H1 (cell line): Measurements from ENCODE around the gene MRPL16. TPM values are rescaled to one million over a fixed set of nuclear protein-coding genes. Genes with fewer than 3 reads are reported as not detected.

ENCODE experiments used
- CTCF ChIA-PET: fragments of 300-600 bp; sonication (Branson Sonifier 250); formaldehyde crosslinking; loops from one replicate; lab custom pipeline; 2021; ENCODE audit not compliant: partially characterized antibody; lab: Charles Lee
- POLR2A ChIA-PET: fragments of 300-600 bp; sonication (Branson Sonifier 250); formaldehyde crosslinking; loops from one replicate; lab custom pipeline; 2021; ENCODE audit warnings: inconsistent platforms; ENCODE audit not compliant: partially characterized antibody; lab: Charles Lee
- DNase-seq, 2 experiments: peaks; one replicate each; pipeline versions ENCODE4 v3.0.0 to v3.0.0-alpha.2; 2010 to 2022; ENCODE audit warnings: low spot score in 2 of 2, low read depth in 1 of 2, mixed read lengths in 1 of 2
- FAIRE-seq: peaks from 2 replicates; lab custom pipeline; 2011; peaks lifted over from hg19 to GRCh38; lab: Jason Lieb, UNC
- H2AFZ ChIP-seq: 2 replicates; pipeline ENCODE4 v1.8.1; 2012; ENCODE audit warnings: low read length, inconsistent platforms
- H2AK5ac ChIP-seq: 2 replicates; pipeline ENCODE4 v1.6.1; 2013; ENCODE audit warnings: low read depth, low read length
- H2BK120ac ChIP-seq: replicated peaks from 2 replicates; pipeline ENCODE3; 2013; ENCODE audit warnings: low read depth, low read length, inconsistent platforms
- H2BK12ac ChIP-seq: 2 replicates; pipeline ENCODE4 v1.6.1; 2013; ENCODE audit warnings: low read depth, low read length
- H2BK15ac ChIP-seq: 2 replicates; pipeline ENCODE4 v1.6.1; 2013; ENCODE audit warnings: low read length
- H2BK20ac ChIP-seq: 2 replicates; pipeline ENCODE4 v1.6.1; 2013; ENCODE audit warnings: low read length
- H2BK5ac ChIP-seq: 2 replicates; pipeline ENCODE4 v1.6.1; 2013; ENCODE audit warnings: low read depth, low read length
- H3K14ac ChIP-seq: 2 replicates; pipeline ENCODE4 v1.6.1; 2013; ENCODE audit warnings: inconsistent platforms; ENCODE audit not compliant: insufficient read length
- H3K18ac ChIP-seq: 2 replicates; pipeline ENCODE4 v1.6.1; 2013; ENCODE audit warnings: low read length; ENCODE audit errors: extremely low read depth
- H3K23ac ChIP-seq: 2 replicates; pipeline ENCODE4 v1.6.1; 2013; ENCODE audit warnings: inconsistent platforms; ENCODE audit not compliant: insufficient read length
- H3K23me2 ChIP-seq: 2 replicates; pipeline ENCODE4 v1.6.1; 2013; ENCODE audit warnings: low read depth, low read length
- H3K27ac ChIP-seq: 2 replicates; pipeline ENCODE4 v1.6.1; 2011; ENCODE audit warnings: low read depth, low read length, inconsistent platforms
- H3K27me3 ChIP-seq, 4 experiments: replicated peaks in 1 of 4; 1 replicate in 1 of 4; 2 replicates in 3 of 4; pipeline versions ENCODE4 v1.6.1 to v1.8.1; 2011 to 2013; ENCODE audit warnings: low read length in 3 of 4, mild to moderate bottlenecking in 3 of 4, inconsistent platforms in 2 of 4, mixed read lengths in 2 of 4, moderate library complexity in 1 of 4; ENCODE audit not compliant: control insufficient read depth in 3 of 4, insufficient read depth in 3 of 4; ENCODE audit errors: extremely low read depth in 1 of 4
- H3K36me3 ChIP-seq, 4 experiments: 2 replicates each; pipeline versions ENCODE4 v1.6.1 to v1.8.1; 2011 to 2013; ENCODE audit warnings: mild to moderate bottlenecking in 4 of 4, low read length in 3 of 4, moderate library complexity in 2 of 4, control low read depth in 1 of 4, inconsistent platforms in 1 of 4; ENCODE audit not compliant: insufficient read depth in 4 of 4, control insufficient read depth in 2 of 4
- H3K4ac ChIP-seq: replicated peaks from 2 replicates; pipeline ENCODE3; 2013; ENCODE audit warnings: low read length, low read depth, mixed read lengths, inconsistent platforms; ENCODE audit not compliant: insufficient read length
- H3K4me1 ChIP-seq, 4 experiments: replicated peaks in 1 of 4; 1 replicate in 1 of 4; 2 replicates in 3 of 4; pipeline versions ENCODE4 v1.6.1 to v1.8.1; 2011 to 2013; ENCODE audit warnings: low read length in 3 of 4, inconsistent platforms in 2 of 4, mixed read lengths in 1 of 4; ENCODE audit not compliant: insufficient read depth in 4 of 4, control insufficient read depth in 3 of 4
- H3K4me2 ChIP-seq, 2 experiments: 2 replicates each; pipeline versions ENCODE4 v1.6.1 to v1.8.1; 2011 to 2013; ENCODE audit warnings: low read depth in 2 of 2, low read length in 2 of 2, control low read depth in 1 of 2, inconsistent platforms in 1 of 2, mild to moderate bottlenecking in 1 of 2; ENCODE audit not compliant: insufficient read depth in 1 of 2
- H3K4me3 ChIP-seq, 4 experiments: fragments of 200-600, 300-600 bp in 1 of 4; sonication (generic), shearing (Covaris generic), sonication (Bioruptor Twin) in 1 of 4; 2 replicates each; pipeline versions ENCODE4 v1.5.1 to v1.8.1; 2011 to 2016; ENCODE audit warnings: low read length in 4 of 4, low read depth in 3 of 4, control low read depth in 2 of 4, inconsistent platforms in 2 of 4, mild to moderate bottlenecking in 2 of 4, mixed read lengths in 1 of 4, moderate library complexity in 1 of 4; ENCODE audit not compliant: insufficient read depth in 2 of 4; ENCODE audit errors: extremely low read depth in 1 of 4
- H3K56ac ChIP-seq: replicated peaks from 2 replicates; pipeline ENCODE3; 2013; ENCODE audit warnings: low read depth, mild to moderate bottlenecking, mixed read lengths, low read length, inconsistent platforms; ENCODE audit not compliant: insufficient read length
- H3K79me1 ChIP-seq: 2 replicates; pipeline ENCODE4 v1.6.1; 2013; ENCODE audit warnings: low read depth, low read length, control low read depth
- H3K79me2 ChIP-seq, 2 experiments: 2 replicates each; pipeline versions ENCODE4 v1.6.1 to v1.8.1; 2012 to 2013; ENCODE audit warnings: low read length in 2 of 2, mild to moderate bottlenecking in 2 of 2, inconsistent platforms in 1 of 2; ENCODE audit not compliant: insufficient read depth in 2 of 2, control insufficient read depth in 1 of 2
- H3K9ac ChIP-seq, 4 experiments: replicated peaks in 1 of 4; 1 replicate in 1 of 4; 2 replicates in 3 of 4; pipeline versions ENCODE4 v1.6.1 to v1.8.1; 2011 to 2013; ENCODE audit warnings: low read depth in 3 of 4, low read length in 3 of 4, control low read depth in 2 of 4, mild to moderate bottlenecking in 2 of 4, moderate library complexity in 2 of 4, inconsistent platforms in 1 of 4; ENCODE audit errors: extremely low read depth in 1 of 4
- H3K9me3 ChIP-seq, 2 experiments: 2 replicates each; pipeline versions ENCODE4 v1.6.1 to v1.8.1; 2012 to 2013; ENCODE audit warnings: mild to moderate bottlenecking in 2 of 2, moderate library complexity in 2 of 2, control low read depth in 1 of 2, inconsistent platforms in 1 of 2, low read depth in 1 of 2, low read length in 1 of 2, mixed read lengths in 1 of 2; ENCODE audit not compliant: insufficient read depth in 2 of 2
- H4K20me1 ChIP-seq, 2 experiments: replicated peaks in 1 of 2; 2 replicates each; pipeline versions ENCODE3 to v1.8.1; 2011 to 2013; ENCODE audit warnings: inconsistent platforms in 2 of 2, low read length in 2 of 2, mild to moderate bottlenecking in 1 of 2; ENCODE audit not compliant: insufficient read depth in 2 of 2, control insufficient read depth in 1 of 2
- H4K5ac ChIP-seq: 2 replicates; pipeline ENCODE4 v1.6.1; 2013; ENCODE audit warnings: low read length, low read depth, mixed read lengths, inconsistent platforms; ENCODE audit not compliant: insufficient read length
- H4K8ac ChIP-seq: 2 replicates; pipeline ENCODE4 v1.8.0; 2013; ENCODE audit warnings: mild to moderate bottlenecking, moderate library complexity, low read length, inconsistent platforms; ENCODE audit not compliant: insufficient read depth; ENCODE audit errors: extremely low read depth
- H4K91ac ChIP-seq: replicated peaks from 2 replicates; pipeline ENCODE3; 2013; ENCODE audit warnings: low read length, mixed read lengths, inconsistent platforms; ENCODE audit not compliant: insufficient read length
- JUN ChIP-seq: IDR thresholded peaks from 2 replicates; pipeline ENCODE4 v1.6.1; 2011; ENCODE audit warnings: low read depth, mild to moderate bottlenecking, improper control_type of control experiment, low read length
- KDM5A ChIP-seq: fragments of 200-600 bp; IDR thresholded peaks from 2 replicates; pipeline ENCODE4 v1.7.1; 2012; ENCODE audit warnings: mild to moderate bottlenecking, low read length, inconsistent platforms, mixed read lengths
- POU5F1 ChIP-seq: IDR thresholded peaks from 2 replicates; pipeline ENCODE4 v1.6.1; 2011; ENCODE audit warnings: low read depth, mild to moderate bottlenecking, low read length, moderate library complexity
- RAD21 ChIP-seq, 2 experiments: IDR thresholded peaks in 1 of 2; conservative IDR thresholded peaks in 1 of 2; 2 replicates each; pipeline ENCODE4 v1.6.1; 2011; ENCODE audit warnings: low read depth in 2 of 2, low read length in 2 of 2, improper control_type of control experiment in 1 of 2, inconsistent platforms in 1 of 2, mild to moderate bottlenecking in 1 of 2, moderate library complexity in 1 of 2
- SIX5 ChIP-seq: IDR thresholded peaks from 2 replicates; pipeline ENCODE4 v1.6.1; 2011; ENCODE audit warnings: mild to moderate bottlenecking, low read depth, low read length
- WGBS, 2 experiments: shearing (Covaris generic) in 1 of 2; methylation state at CpG; one replicate each; pipeline versions ENCODE4 v1.1.6 to v1.1.7; 2013 to 2015; ENCODE audit warnings: low lambda C conversion rate in 2 of 2, mixed read lengths in 2 of 2, inconsistent platforms in 1 of 2, low coverage in 1 of 2, missing lambda C conversion rate in 1 of 2; ENCODE audit not compliant: insufficient replicate concordance in 2 of 2, insufficient coverage in 1 of 2, insufficient read length in 1 of 2; ENCODE audit errors: extremely low coverage in 1 of 2, missing lambda C conversion rate in 1 of 2; 5-methylcytosine and 5-hydroxymethylcytosine counted together
- polyA plus RNA-seq, 7 experiments: library from polyadenylated mRNA; depleted of rRNA in 3 of 7; stranded (reverse) in 5 of 7; unstranded in 2 of 7; fragments of >200 nt in 5 of 7; fragments of 200-250 nt in 2 of 7; gene quantifications; 1 replicate in 5 of 7; 2 replicates in 1 of 7; 4 replicates in 1 of 7; pipeline versions ENCODE4 v1.2.1 to v1.2.3, GENCODE V29; 2011 to 2013; ENCODE audit warnings: missing spikeins in 2 of 7, mixed read lengths in 2 of 7
- total RNA-seq: library from RNA; stranded (reverse); fragmentation: NEBNext Ultra II Directional; extraction: Animal tissue kit (Norgen Biotek cat#: 25700); gene quantifications from 2 replicates; pipeline ENCODE4 v1.2.1, GENCODE V29; 2021
- TF ChIP-seq, protein P1 (sequence below): IDR thresholded peaks from 2 replicates; pipeline ENCODE4 v1.6.1; 2012; ENCODE audit warnings: inconsistent platforms
- TF ChIP-seq, protein P2 (sequence below), 3 experiments: IDR thresholded peaks; 1 replicate in 2 of 3; 2 replicates in 1 of 3; pipeline versions ENCODE4 v1.5.1 to v1.6.1; 2011; ENCODE audit warnings: low read length in 3 of 3, mild to moderate bottlenecking in 3 of 3, inconsistent platforms in 2 of 3, low read depth in 1 of 3, moderate library complexity in 1 of 3; ENCODE audit not compliant: insufficient read depth in 1 of 3; ENCODE audit errors: control extremely low read depth in 1 of 3

The MRPL16 gene
- total and polyA plus RNA-seq, 2 of the 8 experiments (the other 6 are each of a cell fraction or from before 2014, with no cell fraction given) = 69.2 to 79.8 TPM

DNA sequence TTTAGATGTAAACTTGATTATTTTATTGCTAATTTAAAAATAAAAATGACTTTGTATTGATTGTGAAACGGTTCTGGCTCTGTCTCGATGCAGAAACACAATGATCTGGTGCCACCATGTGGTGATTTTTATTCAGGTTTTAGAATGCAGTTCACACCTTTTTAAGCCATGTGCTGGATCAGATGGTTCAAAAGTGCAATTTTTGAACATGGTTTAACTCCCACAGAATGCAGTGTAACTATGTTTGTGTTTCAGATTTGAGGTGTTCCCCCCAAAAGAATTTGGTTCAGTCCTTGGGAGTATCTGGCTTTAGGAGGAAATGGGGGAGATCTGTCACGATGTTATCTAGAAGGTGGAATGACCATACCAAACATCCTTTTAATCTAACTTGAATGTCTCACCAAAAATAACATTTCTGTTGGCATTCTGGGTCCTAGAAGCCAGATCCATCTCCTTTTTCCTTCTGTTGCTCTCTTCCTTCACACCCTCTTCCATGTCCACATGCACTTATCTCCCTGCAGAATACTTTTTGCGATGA lies 7.9 kb downstream of the MRPL16 start:
- no peaks in the 10 kb centered on the region for H3K79me2 ChIP-seq
- no peak overlapping the region for H3K4me2 ChIP-seq
- H2AFZ ChIP-seq = no peak overlapping the region
- H2AK5ac ChIP-seq = no peak overlapping the region
- WGBS, 2 experiments = 88% methylated on average over 4 of the region's 4 CpGs; no CpG with 5 or more reads in 1 of the 2 experiments
- peaks cover 0 to 6% of the 10 kb centered on the region in 2 experiments for H4K20me1 ChIP-seq
- CTCF ChIA-PET = interaction anchor here (0.6 to 5.1 kb wide), 7 partner anchors 10 to 116 kb away, joined by 3 to 48 read pairs (median 4); partner anchors contain the start of gene STX3
- no peak overlapping the region for H3K23ac ChIP-seq
- H2BK120ac ChIP-seq = no peak overlapping the region
- H3K4me1 ChIP-seq = no peaks in the 10 kb centered on the region
- no peak overlapping the region for H4K5ac ChIP-seq
- H3K79me1 ChIP-seq = no peaks in the 10 kb centered on the region
- no peaks in the 10 kb centered on the region for H3K27me3 ChIP-seq
- H2BK12ac ChIP-seq = no peak overlapping the region
- no peak overlapping the region for H3K4ac ChIP-seq
- no peak overlapping the region for H4K8ac ChIP-seq
- DNase-seq (no peak), FAIRE-seq (no peak)
- H2BK15ac ChIP-seq = no peak overlapping the region
- no peak overlapping the region for H3K56ac ChIP-seq
- no peak overlapping the region for H3K18ac ChIP-seq
- no peak overlapping the region for H4K91ac ChIP-seq
- no peak overlapping the region for H2BK5ac ChIP-seq
- H2BK20ac ChIP-seq = no peak overlapping the region
- no peak overlapping the region for H3K9ac ChIP-seq
- H3K9me3 ChIP-seq = no peaks in the 10 kb centered on the region
- H3K14ac ChIP-seq = no peak overlapping the region
- no peak overlapping the region for H3K4me3 ChIP-seq
- H3K27ac ChIP-seq = no peak overlapping the region
- no peaks in the 10 kb centered on the region for H3K23me2 ChIP-seq
- POLR2A ChIA-PET = interaction anchor here (2.1 kb wide), 1 partner anchor 47 kb away, joined by 8 read pairs; the partner anchor contains the start of gene STX3
- peaks cover 11 to 37% (median 35%) of the 10 kb centered on the region in 4 experiments for H3K36me3 ChIP-seq
- TF ChIP-seq, protein P1, sequence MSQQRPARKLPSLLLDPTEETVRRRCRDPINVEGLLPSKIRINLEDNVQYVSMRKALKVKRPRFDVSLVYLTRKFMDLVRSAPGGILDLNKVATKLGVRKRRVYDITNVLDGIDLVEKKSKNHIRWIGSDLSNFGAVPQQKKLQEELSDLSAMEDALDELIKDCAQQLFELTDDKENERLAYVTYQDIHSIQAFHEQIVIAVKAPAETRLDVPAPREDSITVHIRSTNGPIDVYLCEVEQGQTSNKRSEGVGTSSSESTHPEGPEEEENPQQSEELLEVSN = peak; percentile 89
- TF ChIP-seq SIX5 (no peak), RAD21 (IDR thresholded peaks at IDR 0.05 in 1 of 2, conservative IDR thresholded peaks at IDR 0.05 in 1 of 2; ENCODE audit: low read depth in 2 of 2, low read length in 2 of 2) (peak; percentile 69 to 72), KDM5A (no peak), POU5F1 (no peak), JUN (no peak)
- TF ChIP-seq, protein P2, sequence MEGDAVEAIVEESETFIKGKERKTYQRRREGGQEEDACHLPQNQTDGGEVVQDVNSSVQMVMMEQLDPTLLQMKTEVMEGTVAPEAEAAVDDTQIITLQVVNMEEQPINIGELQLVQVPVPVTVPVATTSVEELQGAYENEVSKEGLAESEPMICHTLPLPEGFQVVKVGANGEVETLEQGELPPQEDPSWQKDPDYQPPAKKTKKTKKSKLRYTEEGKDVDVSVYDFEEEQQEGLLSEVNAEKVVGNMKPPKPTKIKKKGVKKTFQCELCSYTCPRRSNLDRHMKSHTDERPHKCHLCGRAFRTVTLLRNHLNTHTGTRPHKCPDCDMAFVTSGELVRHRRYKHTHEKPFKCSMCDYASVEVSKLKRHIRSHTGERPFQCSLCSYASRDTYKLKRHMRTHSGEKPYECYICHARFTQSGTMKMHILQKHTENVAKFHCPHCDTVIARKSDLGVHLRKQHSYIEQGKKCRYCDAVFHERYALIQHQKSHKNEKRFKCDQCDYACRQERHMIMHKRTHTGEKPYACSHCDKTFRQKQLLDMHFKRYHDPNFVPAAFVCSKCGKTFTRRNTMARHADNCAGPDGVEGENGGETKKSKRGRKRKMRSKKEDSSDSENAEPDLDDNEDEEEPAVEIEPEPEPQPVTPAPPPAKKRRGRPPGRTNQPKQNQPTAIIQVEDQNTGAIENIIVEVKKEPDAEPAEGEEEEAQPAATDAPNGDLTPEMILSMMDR (IDR thresholded peaks at IDR 0.05; ENCODE audit: control extremely low read depth in 1 of 3, insufficient read depth in 1 of 3, low read depth in 1 of 3, low read length in 3 of 3) = peak in 2 of 3 experiments; percentile 42 to 44; a peak in 2 of 4 replicates
